K562 (cell line): Measurements from ENCODE around the gene GPR25. TPM values are rescaled to one million over a fixed set of nuclear protein-coding genes. Genes with fewer than 3 reads are reported as not detected.

Experiments used
- ATAC-seq: fragments of 200-7000 bp; cut with Tn5 transposase; 3 replicates; pipeline ENCODE4 v1.9.1; 2020; ENCODE audit warnings: moderate library complexity
- BruUV-seq: library from RNA; stranded (reverse); fragments of 400-500 nt; replicated peaks from 2 replicates; lab custom pipeline; 2021; lab: Mats Ljungman, UMichigan
- CTCF ChIA-PET: fragments of 300-600 bp; formaldehyde crosslinking; extraction: SDS; loops from one replicate; lab custom pipeline; 2021; ENCODE audit warnings: low intra/inter-chr PET ratio; lab: Yijun Ruan, JAX
- POLR2A ChIA-PET: fragments of 300-600, 350-650 bp; sonication (Branson Sonifier 250); formaldehyde crosslinking; extraction: SDS; loops from one replicate; lab custom pipeline; 2021; ENCODE audit warnings: antibody characterized with exemption, inconsistent platforms; lab: Yijun Ruan, JAX
- DNase-seq, 4 experiments: peaks; one replicate each; pipeline versions ENCODE4 v3.0.0 to v3.0.0-alpha.2; 2011 to 2018; ENCODE audit warnings: low spot score in 3 of 4, mixed read lengths in 3 of 4; ENCODE audit errors: extremely low read depth in 1 of 4
- FAIRE-seq: peaks from 2 replicates; lab custom pipeline; 2011; peaks lifted over from hg19 to GRCh38; lab: Jason Lieb, UNC
- H2AFZ ChIP-seq: 2 replicates; pipeline ENCODE4 v1.6.0; 2011; ENCODE audit warnings: low read depth, low read length, control low read depth, inconsistent platforms
- H3K27ac ChIP-seq: fragments of 200-600 bp; 3 replicates; pipeline ENCODE4 v1.8.0; 2011; ENCODE audit warnings: low read depth, mild to moderate bottlenecking, control low read depth, inconsistent platforms, low read length, moderate library complexity, mixed read lengths; ENCODE audit errors: extremely low read depth
- H3K27me3 ChIP-seq, 2 experiments: fragments of 300-600 bp in 1 of 2; 2 replicates in 1 of 2; 3 replicates in 1 of 2; pipeline versions ENCODE4 v1.6.0 to v1.8.0; 2011; ENCODE audit warnings: inconsistent platforms in 2 of 2, low read length in 2 of 2, mild to moderate bottlenecking in 1 of 2, mixed read lengths in 1 of 2, moderate library complexity in 1 of 2; ENCODE audit not compliant: control insufficient read depth in 2 of 2, insufficient read depth in 2 of 2
- H3K36me3 ChIP-seq: fragments of 300-600 bp; 3 replicates; pipeline ENCODE4 v1.8.0; 2011; ENCODE audit warnings: mild to moderate bottlenecking, low read length, inconsistent platforms; ENCODE audit not compliant: control insufficient read depth, insufficient read depth
- H3K4me1 ChIP-seq, 2 experiments: fragments of 200-600 bp in 1 of 2; replicated peaks in 1 of 2; 2 replicates in 1 of 2; 3 replicates in 1 of 2; pipeline versions ENCODE4 v1.5.1 to v1.8.0; 2011; ENCODE audit warnings: inconsistent platforms in 2 of 2, low read length in 2 of 2, mild to moderate bottlenecking in 1 of 2, mixed read lengths in 1 of 2, moderate library complexity in 1 of 2; ENCODE audit not compliant: control insufficient read depth in 2 of 2, insufficient read depth in 2 of 2
- H3K4me2 ChIP-seq: 2 replicates; pipeline ENCODE4 v1.6.1; 2011; ENCODE audit warnings: low read length, control low read depth, inconsistent platforms, mixed read lengths; ENCODE audit not compliant: insufficient read depth
- H3K4me3 ChIP-seq: fragments of 200-600 bp; sonication (generic), shearing (Covaris generic); 2 replicates; pipeline ENCODE4 v1.5.1; 2016; ENCODE audit warnings: control low read depth, inconsistent platforms
- H3K79me2 ChIP-seq: fragments of 200-600 bp; 3 replicates; pipeline ENCODE4 v1.8.0; 2011; ENCODE audit warnings: low read length, inconsistent platforms; ENCODE audit not compliant: control insufficient read depth, insufficient read depth
- H3K9ac ChIP-seq, 2 experiments: 2 replicates each; pipeline versions ENCODE4 v1.6.0 to v1.6.1; 2011; ENCODE audit warnings: low read depth in 2 of 2, low read length in 2 of 2, control low read depth in 1 of 2, inconsistent platforms in 1 of 2, mild to moderate bottlenecking in 1 of 2, mixed read lengths in 1 of 2; ENCODE audit not compliant: insufficient read depth in 1 of 2
- H3K9me1 ChIP-seq: one replicate; pipeline ENCODE4 v1.6.0; 2011; ENCODE audit warnings: inconsistent platforms, mild to moderate bottlenecking, low read length, moderate library complexity; ENCODE audit not compliant: control insufficient read depth, insufficient read depth
- H3K9me3 ChIP-seq: replicated peaks from 2 replicates; pipeline ENCODE4 v1.5.1; 2011; ENCODE audit warnings: low read depth, low read length, inconsistent platforms; ENCODE audit not compliant: control insufficient read depth, insufficient read depth
- H4K20me1 ChIP-seq: replicated peaks from 2 replicates; pipeline ENCODE4 v1.6.1; 2011; ENCODE audit warnings: low read length, inconsistent platforms, mixed read lengths; ENCODE audit not compliant: control insufficient read depth, insufficient read depth
- HDAC8 ChIP-seq: fragments of 450-650 bp; IDR thresholded peaks from 2 replicates; pipeline ENCODE4 v1.6.1; 2016; ENCODE audit warnings: mild to moderate bottlenecking, missing genetic modification characterization, moderate library complexity, missing compliant biosample characterization
- LARP7 ChIP-seq: fragments of 450-650 bp; IDR thresholded peaks from 2 replicates; pipeline ENCODE4 v1.6.1; 2016
- NR1H2 ChIP-seq: sonication (generic); formaldehyde crosslinking; IDR thresholded peaks from 2 replicates; pipeline ENCODE4 v1.4.0; 2020; ENCODE audit warnings: mild to moderate bottlenecking, missing genetic modification reagents
- POLR2B ChIP-seq: fragments of 450-650 bp; IDR thresholded peaks from 2 replicates; pipeline ENCODE4 v1.6.1; 2018; ENCODE audit warnings: low read depth; ENCODE audit not compliant: partially characterized antibody
- SMARCA4 ChIP-seq: fragments of 450-650 bp; IDR thresholded peaks from 2 replicates; pipeline ENCODE4 v1.6.1; 2016
- SUPT5H ChIP-seq: fragments of 450-650 bp; IDR thresholded peaks from 2 replicates; pipeline ENCODE4 v1.6.1; 2016
- TARDBP ChIP-seq: fragments of 450-650 bp; IDR thresholded peaks from 2 replicates; pipeline ENCODE4 v1.6.1; 2016
- TBL1XR1 ChIP-seq, 2 experiments: IDR thresholded peaks; 2 replicates each; pipeline ENCODE4 v1.6.1; 2012; ENCODE audit warnings: improper control_type of control experiment in 2 of 2, low read length in 2 of 2, mild to moderate bottlenecking in 1 of 2
- whole genome bisulfite sequencing: fragments of 100-300 bp; shearing (Covaris generic); methylation state at CpG from one replicate; pipeline ENCODE4 v1.1.6; 2016; ENCODE audit warnings: low coverage, mixed read lengths; ENCODE audit not compliant: insufficient coverage; ENCODE audit errors: missing lambda C conversion rate; 5-methylcytosine and 5-hydroxymethylcytosine counted together
- in situ Hi-C: fragments of 300-500 bp; cut with MboI; formaldehyde crosslinking; loops from 4 replicates; pipeline ENCODE4 v1.15.0; 2018; ENCODE audit warnings: inconsistent platforms, mixed read lengths
- intact Hi-C: fragments of 100-400 bp; cut with micrococcal nuclease; formaldehyde crosslinking; loops from 2 replicates; pipeline ENCODE4 v1.14.2; 2022
- polyA plus RNA-seq, 8 experiments: library from polyadenylated mRNA; depleted of rRNA in 4 of 8; stranded (reverse) in 5 of 8; unstranded in 3 of 8; fragments of >200 nt; fragmentation: Nextera tagmentation in 2 of 8; fragmentation: Illumina TruSeq in 1 of 8; extraction: Ambion mirVana in 2 of 8; extraction: Trizol in 1 of 8; gene quantifications; 2 replicates each; pipeline versions ENCODE4 v1.2.1 to v1.2.3, GENCODE V29; 2011 to 2014; ENCODE audit warnings: inconsistent platforms in 1 of 8, missing spikeins in 1 of 8
- total RNA-seq, 7 experiments: library from RNA; depleted of rRNA in 6 of 7; stranded (reverse); fragments of >200 nt in 6 of 7; fragmentation: Illumina TruSeq in 2 of 7; extraction: Trizol in 2 of 7; gene quantifications; 2 replicates each; pipeline versions ENCODE4 v1.2.1 to v1.2.3, GENCODE V29; 2011 to 2021; ENCODE audit warnings: low replicate concordance in 1 of 7
- TF ChIP-seq, protein P1 (sequence below): IDR thresholded peaks from 2 replicates; pipeline ENCODE4 v1.6.1; 2011; ENCODE audit not compliant: insufficient read length; ENCODE audit errors: extremely low read depth
- TF ChIP-seq, protein P2 (sequence below): sonication (generic); formaldehyde crosslinking; IDR thresholded peaks from 2 replicates; pipeline ENCODE4 v1.8.0; 2022; ENCODE audit warnings: mild to moderate bottlenecking, low read depth, missing genetic modification reagents
- TF ChIP-seq, protein P3 (sequence below): fragments of 450-650 bp; IDR thresholded peaks from 2 replicates; pipeline ENCODE4 v1.6.1; 2017; ENCODE audit warnings: mild to moderate bottlenecking, moderate library complexity
- TF ChIP-seq, protein P4 (sequence below): fragments of 450-650 bp; formaldehyde crosslinking; IDR thresholded peaks from 2 replicates; pipeline ENCODE4 v1.4.0; 2020; ENCODE audit warnings: mild to moderate bottlenecking

GPR25 gene
- total and polyA plus RNA-seq, 9 of the 15 experiments (the other 6 are each of a cell fraction or from before 2014, with no cell fraction given): not detected

DNA sequence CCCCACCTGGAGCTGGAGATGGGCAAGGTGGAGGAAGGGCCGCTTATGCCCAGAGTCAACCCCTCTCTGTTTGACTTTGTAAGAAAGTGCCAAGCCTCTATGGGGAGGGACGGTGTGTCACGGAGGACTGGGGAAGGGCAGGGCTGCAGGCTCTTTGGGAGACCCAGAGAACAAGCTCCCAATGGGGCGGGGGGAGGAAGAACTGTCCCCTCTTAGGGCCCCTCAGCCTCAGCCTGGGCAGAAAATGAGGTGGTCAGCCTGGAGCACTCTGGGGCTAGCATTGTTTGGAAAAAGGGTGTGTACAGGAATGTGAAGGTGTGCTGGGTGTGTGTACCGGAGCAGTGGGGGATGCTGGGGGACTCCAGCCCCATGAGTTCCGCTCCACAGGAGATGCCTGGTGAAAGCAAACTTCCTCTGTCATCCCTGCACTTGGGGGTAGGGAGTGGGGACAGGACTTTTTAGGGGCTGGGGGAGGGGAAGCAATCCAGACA lies 20.7 kb downstream of the GPR25 start:
- Histone ChIP-seq H3K79me2 (no peaks in the 10 kb centered on the region), H3K4me3 (no peak overlapping the region), H3K4me1 (peaks cover 0 to 19% of the 10 kb centered on the region in 2 experiments; a peak in 1 of 5 replicates), H3K9ac (no peak overlapping the region), H3K27me3 (peaks cover 70 to 84% of the 10 kb centered on the region in 2 experiments), H3K36me3 (no peaks in the 10 kb centered on the region), H3K27ac (no peak overlapping the region), H4K20me1 (peaks cover 21% of the 10 kb centered on the region; the same call in 1 of the 2 replicates), H2AFZ (no peak overlapping the region), H3K4me2 (no peak overlapping the region), H3K9me3 (no peaks in the 10 kb centered on the region), H3K9me1 (no peaks in the 10 kb centered on the region)
- 2% methylated on average over 6 of the region's 6 CpGs for WGBS
- ATAC-seq (no peak), FAIRE-seq (no peak), DNase-seq (no peak)
- in situ Hi-C loops: no loop called here
- TF ChIP-seq, protein P1, sequence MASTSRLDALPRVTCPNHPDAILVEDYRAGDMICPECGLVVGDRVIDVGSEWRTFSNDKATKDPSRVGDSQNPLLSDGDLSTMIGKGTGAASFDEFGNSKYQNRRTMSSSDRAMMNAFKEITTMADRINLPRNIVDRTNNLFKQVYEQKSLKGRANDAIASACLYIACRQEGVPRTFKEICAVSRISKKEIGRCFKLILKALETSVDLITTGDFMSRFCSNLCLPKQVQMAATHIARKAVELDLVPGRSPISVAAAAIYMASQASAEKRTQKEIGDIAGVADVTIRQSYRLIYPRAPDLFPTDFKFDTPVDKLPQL: no peak
- TF ChIP-seq, protein P2, sequence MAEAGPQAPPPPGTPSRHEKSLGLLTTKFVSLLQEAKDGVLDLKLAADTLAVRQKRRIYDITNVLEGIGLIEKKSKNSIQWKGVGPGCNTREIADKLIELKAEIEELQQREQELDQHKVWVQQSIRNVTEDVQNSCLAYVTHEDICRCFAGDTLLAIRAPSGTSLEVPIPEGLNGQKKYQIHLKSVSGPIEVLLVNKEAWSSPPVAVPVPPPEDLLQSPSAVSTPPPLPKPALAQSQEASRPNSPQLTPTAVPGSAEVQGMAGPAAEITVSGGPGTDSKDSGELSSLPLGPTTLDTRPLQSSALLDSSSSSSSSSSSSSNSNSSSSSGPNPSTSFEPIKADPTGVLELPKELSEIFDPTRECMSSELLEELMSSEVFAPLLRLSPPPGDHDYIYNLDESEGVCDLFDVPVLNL: no peak
- no peak for TF ChIP-seq SUPT5H
- TF ChIP-seq NR1H2 (CRISPR knock-in tag): no peak
- TF ChIP-seq, protein P3, sequence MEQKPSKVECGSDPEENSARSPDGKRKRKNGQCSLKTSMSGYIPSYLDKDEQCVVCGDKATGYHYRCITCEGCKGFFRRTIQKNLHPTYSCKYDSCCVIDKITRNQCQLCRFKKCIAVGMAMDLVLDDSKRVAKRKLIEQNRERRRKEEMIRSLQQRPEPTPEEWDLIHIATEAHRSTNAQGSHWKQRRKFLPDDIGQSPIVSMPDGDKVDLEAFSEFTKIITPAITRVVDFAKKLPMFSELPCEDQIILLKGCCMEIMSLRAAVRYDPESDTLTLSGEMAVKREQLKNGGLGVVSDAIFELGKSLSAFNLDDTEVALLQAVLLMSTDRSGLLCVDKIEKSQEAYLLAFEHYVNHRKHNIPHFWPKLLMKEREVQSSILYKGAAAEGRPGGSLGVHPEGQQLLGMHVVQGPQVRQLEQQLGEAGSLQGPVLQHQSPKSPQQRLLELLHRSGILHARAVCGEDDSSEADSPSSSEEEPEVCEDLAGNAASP: no peak
- no peak for TF ChIP-seq SMARCA4
- no peak for TF ChIP-seq HDAC8
- no peak for TF ChIP-seq POLR2B
- TF ChIP-seq TBL1XR1 (IDR thresholded peaks at IDR 0.05; ENCODE audit: low read length in 2 of 2): no peak
- TF ChIP-seq, protein P4, sequence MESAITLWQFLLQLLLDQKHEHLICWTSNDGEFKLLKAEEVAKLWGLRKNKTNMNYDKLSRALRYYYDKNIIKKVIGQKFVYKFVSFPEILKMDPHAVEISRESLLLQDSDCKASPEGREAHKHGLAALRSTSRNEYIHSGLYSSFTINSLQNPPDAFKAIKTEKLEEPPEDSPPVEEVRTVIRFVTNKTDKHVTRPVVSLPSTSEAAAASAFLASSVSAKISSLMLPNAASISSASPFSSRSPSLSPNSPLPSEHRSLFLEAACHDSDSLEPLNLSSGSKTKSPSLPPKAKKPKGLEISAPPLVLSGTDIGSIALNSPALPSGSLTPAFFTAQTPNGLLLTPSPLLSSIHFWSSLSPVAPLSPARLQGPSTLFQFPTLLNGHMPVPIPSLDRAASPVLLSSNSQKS (CRISPR knock-in tag): no peak
- TF ChIP-seq LARP7: no peak
- TF ChIP-seq TARDBP: no peak
- BruUV-seq: no TSS peak
- intact Hi-C loops: no loop called here
- ChIA-PET POLR2A (interaction anchor here (0.5 kb wide), 1 partner anchor 17 kb away, joined by 3 read pairs; no protein-coding TSS in a partner anchor), CTCF (no interaction called here)
